CD4-positive, alpha-beta T cell treated with Interleukin-15 for 4 hours (primary cell): ENCODE measurements around the gene NKX3-2.

ENCODE experiments used
- DNase-seq: peaks from one replicate; pipeline ENCODE4 v3.0.0-alpha.2; 2020; ENCODE audit warnings: low spot score

NKX3-2 gene

GRCh38 chr4:13498469-13498868, 45.8 kb downstream of the NKX3-2 start:
- DNase-seq = no peak

GRCh38 chr4:13496605-13497004, 47.7 kb downstream of the NKX3-2 start:
- DNase-seq = no peak

- no peak for DNase-seq
These were observed 48.6 kb downstream of the NKX3-2 start for GRCh38 chr4:13495753-13496152.

- DNase-seq = no peak
These were observed 50.5 kb downstream of the NKX3-2 start for GRCh38 chr4:13493793-13494192.

- DNase-seq = no peak
These were observed 51.6 kb downstream of the NKX3-2 start for GRCh38 chr4:13492747-13493146.
